NCI-H82 treated with DMSO at 0.1 percent for 48 hours (cell line): ENCODE data around the gene GAS2.

ENCODE experiments used
- DNase-seq: peaks from one replicate; lab custom pipeline; 2025; ENCODE audit not compliant: unreplicated experiment; lab: John Stamatoyannopoulos, UW

Gene GAS2

DNA sequence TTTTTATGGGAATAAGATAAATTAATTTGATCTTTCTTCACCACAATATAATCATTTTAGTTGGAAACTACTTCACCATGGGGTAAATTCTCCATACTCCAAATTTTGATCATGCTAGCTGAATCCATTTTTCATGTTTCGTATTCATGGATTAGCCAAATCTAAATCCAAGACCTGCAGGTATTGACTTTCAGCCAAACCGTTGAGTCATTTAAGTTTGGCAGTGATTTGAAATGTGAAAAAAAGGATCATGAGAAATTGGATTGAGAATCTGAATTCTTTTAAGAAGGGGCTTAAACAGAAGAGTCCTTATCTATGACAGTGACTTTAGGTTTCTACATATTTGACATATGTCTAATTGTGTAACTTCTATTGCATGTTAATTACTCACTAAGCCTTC, 5.3 kb downstream of the GAS2 start:
- DNase-seq: no peak

DNA sequence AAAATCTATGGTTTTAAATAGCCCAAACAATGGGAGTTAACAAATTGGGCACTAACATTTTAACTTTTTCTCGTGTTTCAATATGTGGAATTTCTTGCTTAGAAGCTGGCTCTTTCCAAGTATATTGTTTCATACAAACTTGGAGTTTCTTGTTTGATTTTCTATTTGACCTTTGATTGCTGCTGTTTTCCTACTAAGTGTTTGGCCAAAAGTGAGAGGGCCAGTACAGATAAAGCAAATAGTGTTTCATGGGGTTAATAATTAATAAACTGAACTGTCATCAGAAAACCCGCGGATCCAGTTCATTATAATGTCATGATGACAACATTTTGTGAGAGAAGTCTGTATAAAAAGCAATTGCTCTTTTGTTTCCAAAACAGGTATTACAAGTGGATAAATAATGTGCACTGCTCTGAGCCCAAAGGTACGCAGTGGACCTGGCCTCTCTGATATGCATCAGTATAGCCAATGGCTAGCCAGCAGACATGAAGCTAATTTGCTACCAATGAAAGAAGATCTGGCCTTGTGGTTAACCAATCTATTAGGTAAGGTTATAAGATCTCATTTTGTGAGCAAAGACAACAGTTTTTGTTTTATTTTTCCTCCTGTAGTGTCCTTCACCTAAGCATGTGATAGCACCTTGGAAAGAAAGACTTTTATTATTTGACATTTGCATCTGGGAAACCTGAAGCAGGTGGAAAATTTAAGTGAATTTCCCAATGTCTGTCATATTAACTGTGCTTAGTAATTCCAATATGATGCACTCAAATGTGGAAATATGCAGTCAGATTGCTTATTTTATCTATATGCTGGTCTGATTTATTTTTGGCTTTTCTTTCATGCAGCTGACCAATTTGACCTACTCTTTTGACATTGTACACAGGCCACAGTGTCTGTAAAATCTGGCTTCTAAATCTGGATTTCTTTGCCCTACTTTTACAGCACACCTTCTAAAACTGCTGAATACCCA, 8.3 kb downstream of the GAS2 start:
- DNase-seq: no peak

DNA sequence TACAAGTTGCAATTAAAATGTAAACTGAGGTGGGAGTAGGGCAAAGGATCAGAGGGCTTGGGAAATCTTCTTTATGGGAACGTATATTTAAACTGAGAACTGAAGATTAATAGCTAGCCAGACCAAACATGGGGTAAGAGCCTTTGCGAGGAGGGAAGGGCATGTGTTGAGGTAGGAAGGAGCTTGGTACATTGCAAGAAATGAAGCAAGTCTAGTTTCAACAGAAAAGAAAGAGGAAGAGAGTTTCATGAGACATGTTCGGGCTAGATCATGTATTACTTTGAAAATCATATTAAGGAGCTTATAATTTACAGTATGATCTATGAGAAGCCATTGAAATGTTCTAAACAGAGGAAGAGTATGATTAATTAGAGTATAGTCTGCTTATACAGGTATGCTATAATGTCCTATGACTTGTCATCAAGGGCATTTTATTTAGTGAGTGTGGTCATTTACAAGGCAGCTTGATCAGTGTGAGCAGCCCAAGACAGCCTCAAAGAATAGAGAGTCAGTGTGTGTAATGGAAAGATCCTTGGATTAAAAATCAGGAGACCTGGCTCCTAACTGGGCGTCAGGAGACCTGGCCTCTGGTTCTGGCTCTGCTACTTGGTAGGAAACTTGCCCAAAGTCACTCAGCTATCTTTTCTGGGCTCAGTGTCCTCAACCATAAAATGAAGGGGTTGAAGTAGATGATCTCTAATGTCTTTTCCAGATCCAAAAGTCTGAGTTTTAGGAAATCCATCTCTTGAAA, 10.9 kb downstream of the GAS2 start:
- no peak for DNase-seq

DNA sequence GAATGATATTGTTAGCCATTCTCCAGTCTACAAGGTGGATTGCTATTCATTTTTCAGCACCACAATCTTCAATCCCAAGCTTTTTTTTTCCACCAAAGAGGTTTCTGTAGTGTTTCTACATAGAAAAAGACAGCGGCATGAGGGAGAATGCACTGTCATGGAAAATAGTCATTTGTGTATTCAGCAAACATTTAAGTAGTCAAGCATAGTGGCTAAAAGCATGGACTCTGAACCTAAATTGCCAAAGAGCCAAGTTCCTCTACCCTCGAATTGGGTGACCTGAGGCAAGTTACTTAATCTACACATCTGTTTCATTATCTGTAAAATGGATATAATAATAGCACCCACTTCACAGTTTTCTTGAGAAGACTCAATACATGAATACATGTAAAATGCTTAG, 14.2 kb downstream of the GAS2 start:
- no peak for DNase-seq

DNA sequence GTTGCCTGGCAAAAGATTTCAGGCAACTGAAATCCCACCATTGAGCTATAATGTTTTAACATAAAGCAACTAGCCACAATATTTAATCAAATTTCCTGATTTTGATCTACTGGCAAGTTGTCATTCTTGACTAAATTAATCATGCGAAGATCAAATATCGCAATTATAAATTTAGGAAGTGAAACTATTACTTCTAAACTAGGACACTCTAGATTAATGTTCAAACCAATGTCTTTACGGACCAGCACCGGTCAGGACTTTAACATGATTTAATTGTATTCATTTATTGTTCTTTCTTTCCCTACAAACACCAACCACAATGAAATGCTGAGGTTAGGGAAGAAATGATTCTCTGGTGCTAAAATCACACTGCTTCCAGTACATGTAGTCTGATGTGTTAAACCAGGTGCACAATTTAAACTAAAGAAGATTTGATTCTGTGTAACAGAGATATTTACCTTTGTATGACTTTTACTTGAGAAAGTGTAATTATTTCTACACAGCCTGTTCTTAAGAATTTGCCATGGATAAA, 14.9 kb downstream of the GAS2 start:
- DNase-seq: no peak

DNA sequence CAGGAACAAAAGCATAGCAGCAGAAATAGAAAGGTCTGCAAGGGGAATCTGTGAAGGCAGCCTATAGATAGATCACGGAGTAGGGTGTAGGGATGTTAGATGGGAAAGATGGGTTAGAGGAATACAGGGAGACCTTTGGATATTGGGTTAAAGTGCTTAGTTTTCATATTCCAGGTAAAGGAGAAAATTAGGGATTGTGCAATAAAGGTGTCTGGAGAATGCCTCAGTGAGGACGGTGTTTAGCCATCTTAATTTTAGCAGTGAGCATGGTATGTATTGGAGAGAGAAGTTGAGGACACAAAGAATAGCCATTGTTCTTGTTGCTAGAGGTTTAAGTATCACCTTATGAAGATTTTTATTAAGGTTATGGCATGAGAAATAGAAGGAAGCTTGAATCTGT, 17.7 kb downstream of the GAS2 start:
- DNase-seq: no peak

DNA sequence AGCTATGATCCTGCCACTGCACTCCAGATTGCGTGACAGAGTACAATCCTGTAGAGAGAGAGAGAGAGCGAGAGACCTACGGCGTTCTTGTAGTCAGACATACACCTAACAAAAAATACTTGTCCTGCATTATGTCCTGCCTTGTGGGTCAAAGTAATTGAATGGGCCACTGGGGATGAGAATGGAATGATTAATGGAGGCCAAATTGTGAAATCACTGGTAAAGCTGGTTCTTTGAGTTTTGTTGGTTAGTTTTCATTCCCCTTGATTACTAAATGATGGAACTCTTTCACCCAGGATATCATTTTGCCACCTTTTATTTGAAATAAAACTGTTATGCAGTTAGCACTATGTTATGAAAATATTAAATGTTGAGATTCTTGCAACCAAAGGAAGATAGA, 18.7 kb downstream of the GAS2 start:
- no peak for DNase-seq

DNA sequence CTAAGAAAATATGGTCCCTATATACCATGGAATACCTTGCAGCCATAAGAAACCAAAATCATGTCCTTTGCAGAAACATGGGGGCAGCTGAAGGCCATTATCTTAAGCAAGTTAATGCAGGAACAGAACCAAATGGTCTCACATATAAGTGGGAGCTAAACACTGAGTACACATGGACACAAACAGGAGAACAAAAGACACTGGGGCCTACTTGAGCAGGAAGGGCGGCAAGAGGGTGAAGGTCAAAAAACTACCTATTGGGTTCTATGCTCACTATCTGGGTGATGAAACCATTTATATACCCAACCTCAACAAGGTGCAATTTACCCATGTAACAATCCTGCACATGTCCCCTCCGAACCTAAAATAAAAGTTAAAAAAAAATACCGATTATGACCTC, 22.5 kb downstream of the GAS2 start:
- DNase-seq: no peak

DNA sequence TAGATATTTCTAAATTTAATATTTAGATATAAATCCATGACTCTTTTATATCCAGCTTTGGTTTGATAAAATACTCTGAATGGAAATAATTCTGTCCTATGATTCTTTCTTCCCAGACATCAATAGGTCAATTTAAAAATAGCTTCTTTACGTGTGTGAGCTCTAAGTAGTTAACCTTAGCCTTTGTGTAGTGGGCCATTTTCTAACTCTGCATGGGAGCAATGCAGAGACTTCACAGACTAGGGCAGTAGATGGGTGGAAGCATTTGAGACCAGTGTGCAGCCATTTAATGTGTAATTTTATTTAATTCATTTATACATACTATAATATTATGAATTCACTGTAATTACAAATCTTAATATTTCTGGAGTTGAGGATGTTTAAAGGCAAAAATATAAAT, 23.8 kb downstream of the GAS2 start:
- no peak for DNase-seq

DNA sequence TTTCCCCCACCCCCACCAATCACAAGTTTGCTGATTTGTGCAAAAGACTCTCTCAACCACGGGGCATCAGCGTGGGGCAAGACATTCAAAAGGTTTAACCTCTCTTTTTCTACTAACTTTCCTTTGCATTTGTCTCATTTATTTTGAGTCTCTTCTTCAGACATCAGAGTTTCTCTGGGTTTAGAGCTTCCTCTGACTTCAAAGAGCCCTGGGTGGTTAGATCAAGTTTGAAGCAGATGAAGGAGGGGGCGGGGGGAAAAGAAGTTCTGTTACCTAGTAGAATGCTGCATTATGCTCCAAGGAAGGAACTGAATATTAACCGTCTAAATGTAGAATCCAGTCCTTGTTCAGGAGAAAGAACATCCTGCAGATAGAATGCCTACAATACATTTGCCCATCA, 24.5 kb downstream of the GAS2 start:
- DNase-seq: no peak

DNA sequence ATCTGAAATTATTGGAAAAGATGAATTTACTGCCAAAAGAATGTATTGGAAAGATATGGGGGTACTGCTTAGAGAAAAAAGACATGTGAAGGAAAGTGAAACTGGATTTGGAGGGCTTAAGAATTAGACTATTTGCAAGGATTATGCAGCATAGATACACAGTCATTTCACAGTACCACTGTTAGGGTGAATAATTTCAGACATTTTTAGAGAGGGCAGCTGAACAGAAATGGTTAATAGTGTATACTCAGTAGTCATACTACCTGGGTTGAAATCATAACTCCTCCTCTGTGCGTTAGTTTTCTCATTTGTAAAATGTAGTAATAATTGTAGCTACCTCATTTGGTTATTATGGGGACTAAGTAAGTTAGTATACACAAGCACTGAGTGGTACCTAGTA, 33.0 kb downstream of the GAS2 start:
- no peak for DNase-seq

DNA sequence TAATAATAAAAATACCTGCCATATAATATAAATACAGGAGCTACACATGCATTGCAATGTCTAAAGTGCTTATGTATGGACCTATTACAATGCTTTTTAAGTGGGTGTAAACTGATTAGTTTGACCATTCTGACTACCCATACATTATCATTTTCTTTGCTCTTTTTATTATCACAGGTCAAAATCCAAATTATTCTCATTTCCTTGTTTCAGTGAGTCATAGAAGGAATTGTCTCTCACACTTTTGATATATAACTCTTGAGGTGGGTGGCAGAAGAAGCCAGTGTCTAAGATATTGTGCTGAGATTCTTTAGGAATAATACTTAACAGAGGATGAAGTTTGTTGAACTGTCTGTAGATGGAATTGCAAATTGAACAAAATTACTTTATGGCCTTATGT, 35.6 kb downstream of the GAS2 start:
- DNase-seq: no peak

DNA sequence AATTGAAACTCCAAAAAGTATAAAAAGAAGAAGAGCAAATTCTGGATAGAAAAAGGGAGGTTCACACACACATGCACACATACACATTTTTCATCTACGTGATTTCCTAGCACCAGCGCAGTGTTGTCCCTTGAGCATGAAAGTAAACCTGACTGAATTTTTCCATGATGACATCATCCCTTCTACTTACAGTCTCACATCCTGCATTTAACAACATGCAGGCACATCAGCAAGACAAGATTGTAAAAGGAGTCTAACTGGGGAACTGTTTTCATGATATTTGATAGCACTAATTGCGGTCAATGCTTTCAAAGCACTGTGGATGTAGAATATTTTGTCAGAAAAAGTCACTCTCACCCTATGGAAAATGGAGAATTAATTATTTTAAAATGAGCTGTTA, 36.6 kb downstream of the GAS2 start:
- no peak for DNase-seq

DNA sequence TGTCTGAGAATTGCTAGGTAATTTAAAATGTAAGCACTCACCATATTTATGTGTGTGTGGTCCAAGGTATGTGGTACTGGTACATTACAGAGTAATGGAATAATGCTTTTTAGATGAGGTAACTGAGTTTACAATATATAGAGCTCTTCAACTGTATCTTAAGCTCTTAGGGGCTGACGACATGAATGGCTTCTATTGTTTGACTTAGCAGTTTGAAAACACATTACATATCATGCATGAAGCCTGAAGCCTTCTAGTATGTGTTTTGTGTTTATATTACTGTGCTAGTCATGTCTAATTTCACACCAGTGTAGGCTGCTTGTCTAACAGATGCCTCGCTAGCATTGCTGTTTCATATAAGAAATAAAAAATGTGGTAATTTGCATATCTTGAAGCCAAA, 37.2 kb downstream of the GAS2 start:
- DNase-seq: no peak

DNA sequence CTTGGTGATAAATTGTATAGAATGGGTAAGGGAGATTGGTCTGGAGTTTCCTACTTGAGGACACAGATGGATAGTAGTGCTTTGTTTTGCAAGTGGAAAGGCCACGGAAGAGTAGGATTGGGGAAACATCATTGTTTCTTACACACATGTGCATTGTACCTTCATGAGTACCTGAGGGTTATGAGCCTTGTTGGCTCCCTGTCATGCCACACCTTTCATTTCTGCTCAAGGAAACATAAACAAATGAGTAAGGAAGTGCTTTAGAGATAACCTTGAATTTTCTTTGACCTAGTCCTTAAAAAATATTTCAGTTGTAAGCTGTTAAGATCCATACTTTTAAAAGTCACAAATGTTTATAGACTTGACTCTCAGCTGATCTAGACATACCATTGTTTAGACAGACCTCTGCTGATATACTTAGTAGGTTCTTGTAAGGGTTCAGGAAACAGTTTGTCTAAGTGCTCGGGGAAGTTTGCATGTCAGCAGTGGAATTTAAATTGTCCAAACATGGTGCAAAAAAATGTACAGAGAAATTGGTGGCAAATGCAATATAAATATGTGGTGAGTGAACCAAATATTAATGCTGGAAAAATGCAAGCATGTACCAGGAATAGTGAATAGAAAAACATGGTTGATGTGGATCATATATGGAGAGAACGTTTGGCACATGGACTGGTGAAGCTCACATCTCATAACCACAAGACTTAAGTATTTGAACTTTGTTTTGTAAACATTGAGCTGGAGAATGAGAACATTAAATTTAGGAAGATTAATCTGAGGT, 40.9 kb downstream of the GAS2 start:
- DNase-seq: no peak

DNA sequence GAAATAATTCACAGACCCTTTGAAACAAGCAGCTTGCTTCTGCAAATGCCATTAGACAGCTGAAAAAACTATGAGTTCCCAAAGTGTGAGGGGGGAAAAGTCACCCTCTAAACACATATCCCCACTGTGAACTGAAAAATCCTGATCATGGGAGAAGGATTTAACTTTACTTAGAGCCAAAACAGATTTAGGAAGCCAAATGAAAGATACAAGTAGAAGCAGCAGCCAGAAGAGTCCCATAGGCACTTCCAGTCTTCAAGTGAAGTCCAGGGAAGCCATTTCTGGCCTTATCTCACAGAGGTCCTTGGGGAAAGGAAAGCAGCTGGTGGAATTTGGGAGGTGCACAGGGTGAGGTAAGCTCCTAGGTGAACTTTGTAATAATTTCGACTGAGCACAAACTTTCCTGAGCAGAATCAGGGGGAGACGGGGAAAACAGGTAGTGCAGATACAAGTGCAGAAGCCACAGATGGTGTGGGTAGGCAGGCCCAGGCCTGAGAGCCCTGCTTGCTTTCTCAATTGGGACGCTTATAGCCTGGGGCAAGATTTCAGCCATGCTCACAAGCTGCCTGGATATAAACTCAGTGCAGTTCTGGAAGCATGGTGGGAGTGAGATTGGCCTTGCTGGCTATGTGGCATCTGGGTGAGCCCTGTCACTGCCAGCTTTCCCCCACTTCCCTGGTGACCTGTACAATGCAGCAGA, 44.8 kb downstream of the GAS2 start:
- DNase-seq: no peak

DNA sequence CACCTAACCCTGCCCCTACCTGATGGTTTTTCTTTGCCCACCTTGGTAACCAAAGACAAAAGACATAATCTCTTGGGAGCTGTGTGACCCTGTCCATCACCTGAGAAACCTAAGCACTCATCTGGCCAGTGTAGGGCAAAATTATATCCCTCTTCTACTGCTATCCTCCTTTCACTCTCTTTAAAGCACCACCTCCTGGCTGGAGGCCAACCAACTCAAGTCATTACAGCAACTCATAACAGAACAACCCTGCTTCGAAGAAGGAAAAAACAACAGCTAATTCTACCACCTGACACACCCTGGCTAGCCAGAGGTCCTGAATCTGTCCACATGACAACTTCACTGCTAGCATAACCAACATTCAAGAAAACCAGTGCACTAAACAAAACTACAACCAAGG, 45.5 kb downstream of the GAS2 start:
- no peak for DNase-seq

DNA sequence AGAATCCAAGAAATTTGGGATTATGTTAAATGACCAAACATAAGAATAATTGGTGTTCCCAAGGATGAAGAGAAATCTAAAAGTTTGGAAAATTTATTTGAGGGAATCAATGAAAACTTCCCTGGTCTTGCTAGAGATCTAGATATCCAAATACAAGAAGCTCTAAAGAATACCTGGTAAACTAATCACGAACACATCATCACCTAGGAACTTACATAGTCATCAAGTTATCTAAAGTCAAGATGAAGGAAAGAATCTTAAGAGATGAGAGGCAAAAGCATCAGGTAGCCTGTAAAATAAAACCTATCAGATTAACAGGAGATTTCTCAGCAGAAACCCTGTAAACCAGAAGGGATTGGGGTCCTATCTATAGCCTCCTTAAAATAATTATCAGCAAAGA, 46.9 kb downstream of the GAS2 start:
- no peak for DNase-seq

DNA sequence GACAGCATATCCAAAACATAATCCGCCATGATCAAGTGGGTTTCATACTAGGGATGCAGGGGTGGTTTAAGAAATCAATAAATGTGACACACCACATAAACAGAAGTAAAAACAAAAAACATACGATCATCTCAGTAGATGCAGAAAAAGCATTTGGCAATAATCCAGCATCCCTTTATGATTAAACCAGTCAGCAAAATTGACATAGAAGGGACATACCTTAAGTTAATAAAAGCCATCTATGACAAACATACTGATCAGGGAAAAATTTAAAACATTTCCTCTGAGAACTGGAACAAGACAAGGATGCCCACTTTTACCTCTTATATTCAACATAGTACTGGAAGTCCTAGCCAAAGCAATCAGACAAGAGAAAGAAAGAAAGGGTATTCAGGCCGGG, 49.6 kb downstream of the GAS2 start:
- DNase-seq: no peak

DNA sequence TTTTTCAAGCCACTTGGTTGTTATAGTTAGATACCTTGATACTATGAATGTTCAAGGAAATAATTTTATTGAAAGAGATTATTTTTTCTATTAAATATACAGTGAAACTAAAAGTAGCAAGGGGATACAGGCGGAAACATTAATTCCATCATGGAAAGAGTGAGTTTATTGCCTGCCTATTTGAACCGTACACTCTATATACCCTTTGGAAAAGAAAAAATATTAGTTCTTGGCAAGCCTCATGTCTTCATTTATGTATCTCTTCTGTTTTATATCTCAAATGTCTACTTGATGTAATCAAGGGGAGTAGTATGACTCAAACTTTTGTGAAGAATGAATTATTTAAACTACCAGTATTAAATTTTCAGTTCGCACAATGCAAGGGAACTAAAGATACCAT, 54.0 kb downstream of the GAS2 start:
- DNase-seq: no peak

DNA sequence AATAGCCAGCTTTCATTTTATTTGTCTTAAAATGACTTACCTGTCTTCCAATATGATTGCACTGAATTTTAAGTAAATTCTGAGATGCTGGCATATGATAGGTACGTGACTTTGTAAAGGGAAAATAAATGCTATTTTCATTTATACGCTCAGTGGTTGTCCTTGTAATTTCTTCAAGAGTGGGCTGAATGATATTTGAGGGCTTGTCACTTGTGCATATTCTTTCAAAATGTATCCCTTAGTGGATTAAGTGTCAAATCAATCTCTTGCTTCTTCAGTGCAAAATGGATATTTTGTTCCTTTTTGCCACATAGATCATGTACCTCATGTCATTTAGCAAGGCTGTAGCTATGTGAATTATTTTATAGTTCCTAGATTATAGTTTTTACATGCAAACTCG, 56.9 kb downstream of the GAS2 start:
- no peak for DNase-seq
